ENCODE measurements around the gene CTSW.

GRCh38 chr11:65880844-65881421 lies 1.3 kb downstream of the CTSW start:
- TF ChIP-seq, protein P1, sequence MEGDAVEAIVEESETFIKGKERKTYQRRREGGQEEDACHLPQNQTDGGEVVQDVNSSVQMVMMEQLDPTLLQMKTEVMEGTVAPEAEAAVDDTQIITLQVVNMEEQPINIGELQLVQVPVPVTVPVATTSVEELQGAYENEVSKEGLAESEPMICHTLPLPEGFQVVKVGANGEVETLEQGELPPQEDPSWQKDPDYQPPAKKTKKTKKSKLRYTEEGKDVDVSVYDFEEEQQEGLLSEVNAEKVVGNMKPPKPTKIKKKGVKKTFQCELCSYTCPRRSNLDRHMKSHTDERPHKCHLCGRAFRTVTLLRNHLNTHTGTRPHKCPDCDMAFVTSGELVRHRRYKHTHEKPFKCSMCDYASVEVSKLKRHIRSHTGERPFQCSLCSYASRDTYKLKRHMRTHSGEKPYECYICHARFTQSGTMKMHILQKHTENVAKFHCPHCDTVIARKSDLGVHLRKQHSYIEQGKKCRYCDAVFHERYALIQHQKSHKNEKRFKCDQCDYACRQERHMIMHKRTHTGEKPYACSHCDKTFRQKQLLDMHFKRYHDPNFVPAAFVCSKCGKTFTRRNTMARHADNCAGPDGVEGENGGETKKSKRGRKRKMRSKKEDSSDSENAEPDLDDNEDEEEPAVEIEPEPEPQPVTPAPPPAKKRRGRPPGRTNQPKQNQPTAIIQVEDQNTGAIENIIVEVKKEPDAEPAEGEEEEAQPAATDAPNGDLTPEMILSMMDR (conservative IDR thresholded peaks at IDR 0.05; ENCODE audit: low read depth, low read length) = no peak
- TF ChIP-seq POLR2A (IDR thresholded peaks at IDR 0.05; ENCODE audit: low read depth, low read length) (no peak), BHLHE40 (IDR thresholded peaks at IDR 0.05; ENCODE audit: low read depth, low read length) (no peak), MAFK (IDR thresholded peaks at IDR 0.05; ENCODE audit: low read depth, low read length) (no peak), CHD1 (IDR thresholded peaks at IDR 0.05; ENCODE audit: low read depth, low read length) (no peak), RAD21 (IDR thresholded peaks at IDR 0.05; ENCODE audit: low read length) (no peak), CEBPB (IDR thresholded peaks at IDR 0.05; ENCODE audit: low read depth, low read length) (no peak), USF2 (IDR thresholded peaks at IDR 0.05; ENCODE audit: low read depth, low read length) (no peak), SMC3 (IDR thresholded peaks at IDR 0.05; ENCODE audit: low read depth, low read length) (no peak), RFX5 (IDR thresholded peaks at IDR 0.05; ENCODE audit: low read depth, low read length) (no peak), FOS (IDR thresholded peaks at IDR 0.05; ENCODE audit: low read depth, low read length) (no peak), MXI1 (IDR thresholded peaks at IDR 0.05; ENCODE audit: borderline replicate concordance, low read depth, low read length) (no peak), RCOR1 (IDR thresholded peaks at IDR 0.05; ENCODE audit: insufficient replicate concordance, low read length) (no peak), MAZ (IDR thresholded peaks at IDR 0.05; ENCODE audit: borderline replicate concordance, low read depth, low read length) (no peak)

Data from IMR-90 (cell line).